MM.1S (cell line): ENCODE measurements around the gene MDGA2.

Source experiments
- CTCF ChIP-seq: fragments of 300-600 bp; sonication (generic); IDR thresholded peaks from 2 replicates; pipeline ENCODE4 v1.5.1; 2016; ENCODE audit warnings: antibody characterized with exemption, low read length, mixed read lengths
- EZH2 ChIP-seq: fragments of 300-600 bp; sonication (generic); optimal IDR thresholded peaks from 2 replicates; pipeline ENCODE3; 2017; ENCODE audit warnings: low read depth, mild to moderate bottlenecking, antibody characterized with exemption, low read length, mixed read lengths

GRCh38 chr14:47009615-47010014, 665.8 kb downstream of the MDGA2 start:
- TF ChIP-seq CTCF, result no peak
- no peak for TF ChIP-seq EZH2
